NCI-H2227 (cell line): ENCODE results near the gene FOCAD.
"Not testable (repeated sequence)": the region's sequence is repeated elsewhere in the genome, so short reads cannot be mapped to it uniquely, and the experiment has no call there.

Source experiments
- DNase-seq: peaks from one replicate; lab custom pipeline; 2025; ENCODE audit not compliant: unreplicated experiment; lab: John Stamatoyannopoulos, UW

Gene FOCAD, protein sequence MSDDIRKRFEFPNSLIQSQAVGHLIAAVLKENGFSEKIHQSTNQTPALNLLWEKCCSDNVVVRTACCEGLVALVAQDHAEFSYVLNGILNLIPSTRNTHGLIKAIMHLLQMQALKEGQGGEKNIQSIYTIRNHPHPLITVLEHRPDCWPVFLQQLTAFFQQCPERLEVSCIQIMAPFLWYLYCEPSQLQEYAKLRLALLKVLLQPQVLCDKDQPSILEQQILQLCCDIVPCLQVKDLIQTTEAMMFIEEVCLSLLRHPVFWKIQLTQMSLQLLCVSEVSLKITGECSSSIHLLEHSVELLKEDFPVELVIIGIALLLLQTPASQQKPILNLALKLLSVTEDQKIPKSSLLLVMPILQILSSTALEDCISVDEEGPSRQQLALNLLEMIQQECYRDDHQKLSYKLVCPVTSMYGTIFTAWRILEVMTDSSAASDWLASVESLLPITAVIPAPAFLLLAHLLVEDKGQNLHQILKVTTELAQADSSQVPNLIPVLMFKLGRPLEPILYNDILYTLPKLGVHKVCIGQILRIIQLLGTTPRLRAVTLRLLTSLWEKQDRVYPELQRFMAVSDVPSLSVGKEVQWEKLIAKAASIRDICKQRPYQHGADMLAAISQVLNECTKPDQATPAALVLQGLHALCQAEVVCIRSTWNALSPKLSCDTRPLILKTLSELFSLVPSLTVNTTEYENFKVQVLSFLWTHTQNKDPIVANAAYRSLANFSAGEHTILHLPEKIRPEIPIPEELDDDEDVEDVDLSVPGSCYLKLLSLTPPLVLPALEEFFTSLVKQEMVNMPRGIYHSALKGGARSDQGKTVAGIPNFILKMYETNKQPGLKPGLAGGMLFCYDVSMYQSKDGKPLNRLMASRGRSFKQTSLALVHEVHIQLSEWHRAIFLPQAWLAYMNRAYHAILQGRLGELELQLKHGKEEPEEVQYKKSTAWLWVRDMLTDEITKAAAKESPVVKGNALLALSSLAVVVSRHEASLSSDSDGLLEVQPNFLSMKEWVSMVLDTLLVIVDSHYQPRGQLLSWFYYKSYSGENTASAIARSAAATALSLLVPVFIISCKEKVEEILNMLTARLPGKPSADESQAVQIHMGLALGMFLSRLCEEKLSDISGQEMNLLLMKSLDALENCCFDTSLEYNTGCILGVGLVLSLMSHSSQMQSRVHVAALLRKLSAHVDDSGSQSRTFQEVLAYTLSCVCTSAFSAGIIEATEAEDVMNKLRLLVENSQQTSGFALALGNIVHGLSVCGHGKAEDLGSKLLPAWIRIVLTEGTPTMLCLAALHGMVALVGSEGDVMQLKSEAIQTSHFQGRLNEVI (N-terminal part only)

DNA sequence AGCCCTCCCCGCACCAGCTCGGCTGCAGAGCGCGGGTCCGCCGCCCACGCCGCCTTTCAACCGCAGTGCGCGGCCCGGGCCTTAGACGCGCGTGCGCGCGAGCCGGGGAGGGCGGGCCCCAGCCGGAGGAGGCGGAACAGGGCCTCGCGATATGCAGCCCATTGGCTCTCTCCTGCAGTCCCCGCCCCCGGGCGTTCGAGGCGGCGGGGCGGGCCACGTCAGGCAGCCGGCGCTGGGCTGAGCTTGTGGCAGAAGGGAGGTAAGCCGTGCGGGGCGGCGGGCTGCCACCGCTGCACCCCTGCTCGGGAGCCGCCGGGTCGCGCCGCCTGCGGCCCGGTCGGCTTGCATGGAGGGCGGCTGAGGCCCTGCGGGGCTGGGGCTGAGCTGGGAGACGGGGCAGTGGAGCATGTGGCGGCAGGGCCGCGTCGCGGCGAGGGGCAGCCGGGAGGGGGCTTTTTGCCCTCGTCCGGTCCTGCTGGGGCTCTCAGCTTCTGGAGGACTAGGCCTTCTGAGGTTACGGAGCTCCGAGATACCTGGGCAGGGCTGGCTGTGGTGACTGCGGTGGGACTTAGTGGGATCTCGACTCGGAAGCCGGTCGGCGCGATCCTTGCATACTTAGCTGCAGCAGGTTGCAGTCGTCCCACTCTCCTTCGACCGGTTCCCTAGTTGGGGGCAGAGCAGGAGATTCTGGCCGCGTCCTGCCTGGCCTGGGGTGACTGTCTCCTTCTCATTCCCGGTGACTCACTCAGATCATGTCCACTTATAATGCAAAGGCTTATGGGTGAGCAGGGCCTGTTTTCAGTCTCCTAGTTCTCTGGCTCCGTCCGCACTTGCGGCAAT is at the start of gene FOCAD:
Gene FOCAD (plus strand): TSS at position 225 of the 840 bp plus-strand sequence. CDS start 31,095 bp downstream, outside the sequence.
- DNase-seq: peak; percentile 98

DNA sequence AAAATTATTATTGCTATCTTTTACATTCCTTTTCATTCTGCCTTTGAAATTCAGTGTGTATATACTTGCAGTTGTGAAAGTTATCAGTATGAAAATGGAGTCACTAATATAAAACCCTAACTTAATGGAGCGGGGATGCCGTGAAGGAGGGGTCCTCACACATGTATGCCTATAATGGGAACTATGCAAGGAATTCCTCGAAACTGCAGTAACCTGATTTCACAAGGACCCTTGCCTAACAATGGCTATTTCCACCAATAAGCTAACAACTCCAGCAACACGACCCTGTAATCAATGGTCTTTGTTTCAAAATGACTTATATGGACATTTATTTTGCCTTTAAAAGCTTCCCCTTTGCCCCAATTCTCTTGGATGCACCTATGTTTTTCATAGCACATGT is 49.2 kb upstream of the FOCAD start:
- DNase-seq: no peak

DNA sequence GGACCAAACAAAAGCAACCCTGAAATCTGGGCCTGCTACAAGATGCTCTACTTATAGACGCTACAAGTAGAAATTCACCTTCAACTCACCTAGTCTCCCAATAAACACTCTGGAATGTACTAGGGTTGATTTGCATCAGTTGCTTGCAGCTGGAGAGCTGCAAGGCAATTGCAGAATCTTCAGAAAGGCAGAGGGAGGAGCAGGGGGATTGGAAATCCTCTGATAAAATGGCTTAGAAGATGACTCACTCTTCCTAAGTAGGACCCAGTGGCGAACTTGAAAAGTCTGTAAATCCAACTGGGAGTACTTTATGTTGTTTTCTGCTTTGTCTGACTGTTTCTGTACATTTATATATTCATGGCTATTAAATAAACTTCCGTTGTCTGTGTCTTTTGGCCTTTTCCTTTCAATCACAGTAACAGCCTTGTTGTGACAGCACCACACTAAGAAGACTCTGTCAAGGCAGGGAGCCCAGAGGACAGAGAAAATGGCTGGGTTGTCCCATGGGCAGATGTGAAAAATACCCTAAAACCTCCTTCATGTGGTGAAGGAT is 47.1 kb upstream of the FOCAD start:
- no peak for DNase-seq

DNA sequence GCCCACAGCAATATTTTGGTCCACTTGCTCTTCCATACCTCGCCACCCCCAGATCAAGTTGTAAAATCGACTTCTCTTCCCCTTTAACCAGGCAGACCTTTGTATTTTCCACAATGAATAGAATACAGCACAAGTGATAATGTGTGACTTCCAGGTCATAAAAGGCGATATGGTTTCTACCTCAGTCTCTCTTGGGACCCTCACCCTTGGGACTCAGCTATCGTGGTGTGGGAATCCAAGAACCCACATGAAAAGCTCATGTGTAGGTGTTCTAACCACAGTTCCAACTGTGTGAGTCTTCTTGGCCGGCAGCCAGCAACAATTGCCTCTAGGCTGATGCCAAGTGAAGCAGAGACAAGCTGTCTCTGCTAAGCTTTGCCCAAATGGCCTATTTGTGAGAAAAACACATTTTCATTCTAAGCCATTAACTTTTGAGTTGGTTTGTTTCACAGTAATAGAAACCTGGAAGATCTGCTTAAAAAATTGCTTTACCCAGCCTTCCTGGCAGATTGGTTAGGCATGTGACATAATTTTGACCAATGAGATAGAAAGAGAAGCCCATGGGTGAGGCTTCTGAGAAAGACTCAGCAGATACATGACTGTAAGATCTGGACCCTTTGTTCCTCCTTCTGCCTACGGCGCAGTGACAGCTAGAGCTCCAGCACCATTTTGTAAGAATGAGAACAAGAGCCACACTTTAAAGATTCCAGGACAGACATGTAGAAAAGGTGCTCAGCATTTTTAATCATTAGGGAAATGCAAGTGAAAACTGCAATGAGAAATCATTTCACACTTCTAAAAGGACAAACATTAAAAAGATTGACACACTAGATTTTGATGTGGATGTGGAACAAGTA is 43.5 kb upstream of the FOCAD start:
- DNase-seq: peak; percentile 87

DNA sequence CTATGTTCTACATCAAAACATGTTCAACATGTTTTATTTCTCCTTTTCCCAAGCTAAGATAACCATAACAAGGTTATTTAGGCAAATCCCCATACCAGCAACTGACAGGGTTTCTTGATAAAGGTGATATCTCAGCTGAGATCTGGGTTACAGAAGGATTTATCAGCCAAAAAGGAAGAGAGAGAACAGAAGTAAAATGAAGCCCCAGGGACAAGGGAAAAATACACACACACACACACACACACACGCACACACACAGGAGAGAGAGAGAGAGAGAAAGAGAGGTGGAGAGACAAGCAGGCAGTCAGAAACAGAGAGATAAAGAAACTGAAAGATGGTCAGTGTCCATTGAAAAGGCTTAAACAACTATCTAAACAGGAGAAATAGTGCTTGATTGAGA is 42.0 kb upstream of the FOCAD start:
- DNase-seq: no peak

DNA sequence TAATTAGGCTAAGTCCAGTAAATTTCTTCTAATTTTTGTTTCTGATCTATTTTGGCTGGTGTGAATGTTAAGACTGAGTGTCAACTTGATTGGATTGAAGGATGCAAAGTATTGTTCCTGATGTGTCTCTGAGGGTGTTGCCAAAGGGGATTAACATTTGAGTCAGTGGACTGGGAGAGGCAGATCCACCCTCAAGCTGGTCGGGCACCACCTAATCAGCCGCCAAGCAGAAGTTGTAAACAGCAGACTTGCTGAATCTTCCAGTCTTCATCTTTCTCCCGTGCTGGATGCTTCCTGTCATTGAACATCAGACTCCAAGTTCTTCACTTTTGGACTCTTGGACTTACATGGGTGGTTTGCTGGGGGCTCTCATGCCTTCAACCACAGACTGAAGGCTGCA is 40.4 kb upstream of the FOCAD start:
- DNase-seq: no peak

DNA sequence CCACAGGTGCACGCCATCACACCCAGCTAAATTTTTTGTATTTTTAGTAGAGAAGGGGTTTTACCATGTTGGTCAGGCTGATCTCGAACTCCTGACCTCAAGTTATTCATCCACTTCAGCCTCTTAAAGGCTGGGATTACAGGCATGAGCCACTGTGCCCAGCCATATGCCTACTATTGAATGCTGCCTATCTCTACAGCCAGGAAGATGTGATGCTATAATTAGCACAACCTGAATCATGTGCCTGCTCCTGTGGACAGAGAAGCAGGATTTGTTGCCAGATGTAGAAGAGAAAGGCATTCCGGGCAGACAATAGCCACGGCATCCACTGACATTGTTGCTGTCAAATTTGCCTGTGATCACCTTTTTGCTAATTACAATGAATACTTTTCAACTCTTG is 37.4 kb upstream of the FOCAD start:
- DNase-seq: no peak

DNA sequence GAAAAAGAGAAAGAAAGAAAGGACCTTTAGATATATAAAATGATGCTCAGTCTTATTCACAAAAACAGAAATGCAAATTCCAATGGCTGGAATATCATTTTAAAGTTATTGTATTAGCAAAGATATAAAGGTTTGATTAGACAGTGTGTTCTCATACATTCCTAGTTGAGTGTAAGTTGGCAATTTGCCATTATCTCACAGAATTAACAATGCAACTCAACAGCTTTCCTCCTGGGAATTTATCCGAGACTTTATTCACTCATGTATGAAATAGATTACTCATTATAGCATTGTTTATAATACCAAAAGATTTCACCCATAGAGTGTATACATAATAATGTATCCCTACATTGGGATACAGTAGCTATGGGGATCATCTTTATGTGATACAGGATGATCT is 34.7 kb upstream of the FOCAD start:
- DNase-seq: no peak

DNA sequence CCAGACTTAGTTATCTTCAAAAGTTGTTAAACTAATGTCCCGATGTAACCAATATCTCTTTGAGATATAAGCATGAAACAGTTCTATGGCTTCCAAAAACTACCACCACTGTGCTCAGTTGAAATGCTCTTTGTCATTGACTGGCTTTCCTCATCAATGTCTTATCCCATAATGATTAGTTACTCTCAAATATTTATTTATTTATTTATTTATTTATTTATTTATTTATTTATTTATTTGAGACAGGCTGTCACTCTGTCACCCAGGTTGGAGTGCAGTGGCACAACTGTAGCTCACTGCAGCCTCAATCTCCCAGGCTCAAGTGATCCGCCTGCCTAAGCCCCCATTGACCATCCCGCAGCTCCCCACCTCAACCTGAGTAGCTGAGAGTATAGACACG is 33.7 kb upstream of the FOCAD start:
- no peak for DNase-seq

DNA sequence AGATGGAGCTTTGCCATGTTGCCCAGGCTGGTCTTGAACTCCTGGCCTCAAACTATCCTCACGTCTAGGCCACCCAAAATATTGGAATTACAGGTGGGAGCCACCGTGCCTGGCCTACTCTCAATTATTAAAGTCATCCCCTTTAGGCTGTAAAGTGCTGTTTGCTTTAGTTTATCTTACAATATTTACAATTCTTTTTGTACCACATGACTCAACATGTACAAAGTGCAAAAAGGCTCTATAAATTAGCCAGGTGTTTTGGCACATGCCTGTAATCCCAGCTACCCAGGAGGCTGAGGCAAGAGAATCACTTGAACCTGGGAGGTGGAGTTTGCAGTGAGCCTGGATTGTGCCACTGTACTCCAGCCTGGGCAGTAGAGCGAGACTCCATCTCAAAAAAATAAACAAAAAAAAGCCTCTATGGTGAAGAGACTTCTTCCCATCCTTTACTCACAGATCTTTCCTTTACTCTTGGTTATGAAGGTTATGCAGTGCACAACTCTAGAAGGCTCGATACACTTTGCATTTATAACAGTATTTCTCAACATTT is 33.2 kb upstream of the FOCAD start:
- no peak for DNase-seq

DNA sequence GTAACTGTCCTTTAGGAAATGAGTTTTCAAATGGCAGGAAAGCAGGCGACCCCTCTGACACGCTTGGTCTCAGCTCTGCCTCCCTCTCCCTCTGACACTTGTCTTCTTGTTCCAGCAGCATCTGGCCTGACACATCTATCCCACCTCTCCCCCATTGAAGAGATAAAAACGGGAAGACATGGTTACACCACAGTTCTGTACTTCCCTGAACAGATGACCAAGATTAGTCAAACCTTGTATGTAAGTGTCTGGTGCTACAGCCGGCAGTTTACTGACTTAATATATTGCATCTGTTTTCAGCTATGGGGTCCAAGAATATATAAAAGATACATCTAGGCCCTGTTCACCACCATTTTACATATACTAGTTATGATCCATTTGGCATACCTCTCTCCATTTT is 32.1 kb upstream of the FOCAD start:
- no peak for DNase-seq

DNA sequence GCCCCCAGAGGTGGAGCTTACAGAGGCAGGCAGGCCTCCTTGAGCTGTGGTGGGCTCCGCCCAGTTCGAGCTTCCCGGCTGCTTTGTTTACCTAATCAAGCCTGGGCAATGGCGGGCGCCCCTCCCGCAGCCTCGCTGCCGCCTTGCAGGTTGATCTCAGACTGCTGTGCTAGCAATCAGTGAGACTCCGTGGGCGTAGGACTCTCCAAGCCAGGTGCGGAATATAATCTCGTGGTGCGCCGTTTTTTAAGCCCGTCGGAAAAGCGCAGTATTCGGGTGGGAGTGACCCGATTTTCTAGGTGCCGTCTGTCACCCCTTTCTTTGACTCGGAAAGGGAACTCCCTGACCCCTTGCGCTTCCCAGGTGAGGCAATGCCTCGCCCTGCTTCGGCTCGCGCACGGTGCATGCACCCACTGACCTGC is 25.8 kb upstream of the FOCAD start:
- not testable (repeated sequence) for DNase-seq

DNA sequence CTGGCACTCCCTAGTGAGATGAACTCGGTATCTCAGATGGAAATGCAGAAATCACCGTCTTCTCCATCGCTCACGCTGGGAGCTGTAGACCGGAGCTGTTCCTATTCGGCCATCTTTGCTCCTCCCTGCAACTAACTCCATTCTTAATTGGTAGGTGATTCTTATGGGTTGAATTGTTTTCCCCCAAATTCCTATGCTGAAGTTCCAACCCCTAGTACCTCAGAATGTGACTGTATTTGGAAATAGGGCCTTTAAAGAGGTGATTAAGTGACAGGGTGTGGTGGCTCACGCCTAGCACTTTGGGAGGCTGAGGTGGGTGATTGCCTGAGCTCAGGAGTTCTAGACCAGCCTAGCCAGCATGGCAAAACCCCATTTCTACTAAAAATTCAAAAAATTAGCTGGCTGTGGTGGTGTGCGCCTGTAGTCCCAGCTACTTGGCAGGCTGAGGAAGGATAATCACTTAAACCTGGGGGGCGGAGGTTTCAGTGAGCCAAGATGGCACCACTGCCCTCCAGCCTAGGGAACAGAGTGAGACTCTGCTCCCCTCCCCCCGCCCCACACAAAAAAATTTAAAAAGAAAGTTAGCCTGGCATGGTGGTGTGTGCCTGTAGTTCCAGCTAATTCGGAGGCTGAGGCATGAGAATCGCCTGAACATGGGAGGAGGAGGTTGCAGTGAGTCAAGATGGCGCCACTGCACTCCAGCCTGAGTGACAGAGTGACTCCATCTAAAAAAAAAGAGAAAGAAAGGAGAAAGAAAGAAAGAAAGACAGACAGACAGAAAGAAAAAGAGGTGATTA is 25.2 kb upstream of the FOCAD start:
- DNase-seq: no peak

DNA sequence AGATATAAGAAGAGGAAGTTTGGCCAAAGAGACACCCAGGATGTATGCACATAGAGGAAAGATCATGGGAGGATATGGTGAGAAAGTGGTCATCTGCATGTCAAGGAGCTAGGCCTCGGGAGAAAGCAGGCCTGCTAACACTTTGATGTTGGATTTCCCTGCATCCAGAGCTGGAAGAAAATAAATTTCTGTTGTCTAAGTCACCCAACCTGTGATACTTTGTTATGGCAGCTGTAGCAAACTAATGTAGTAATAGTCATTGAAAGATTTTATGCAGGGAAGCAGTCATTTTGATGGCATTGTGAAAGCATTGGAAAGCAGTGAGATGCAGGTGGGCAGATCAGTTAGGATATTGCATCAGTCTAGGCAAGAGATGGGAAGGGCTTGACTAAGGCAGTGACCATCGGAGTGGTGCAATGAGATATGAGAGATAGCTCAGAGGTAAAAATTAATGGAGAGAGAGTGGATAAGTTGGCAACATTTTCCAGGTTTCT is 24.5 kb upstream of the FOCAD start:
- no peak for DNase-seq

DNA sequence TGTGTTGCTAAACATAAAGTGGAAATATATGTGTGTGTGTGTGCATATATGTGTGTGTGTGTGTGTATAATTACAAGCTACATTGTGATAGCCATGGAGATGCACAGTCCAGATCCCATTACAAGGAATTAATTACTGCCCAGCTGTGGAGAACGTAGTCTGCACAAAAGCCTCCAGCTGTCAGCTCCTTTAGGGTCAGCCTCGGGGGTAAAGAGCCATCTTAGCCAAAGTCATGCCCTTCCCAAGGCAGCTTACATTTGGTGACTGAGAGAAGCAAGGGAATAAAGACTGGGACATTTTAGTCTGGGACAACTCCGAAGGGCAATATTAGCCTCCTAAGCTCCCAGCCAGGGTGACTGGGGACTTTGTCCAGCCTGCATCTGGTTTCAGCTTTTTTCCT is 21.9 kb upstream of the FOCAD start:
- DNase-seq: peak; percentile 13

DNA sequence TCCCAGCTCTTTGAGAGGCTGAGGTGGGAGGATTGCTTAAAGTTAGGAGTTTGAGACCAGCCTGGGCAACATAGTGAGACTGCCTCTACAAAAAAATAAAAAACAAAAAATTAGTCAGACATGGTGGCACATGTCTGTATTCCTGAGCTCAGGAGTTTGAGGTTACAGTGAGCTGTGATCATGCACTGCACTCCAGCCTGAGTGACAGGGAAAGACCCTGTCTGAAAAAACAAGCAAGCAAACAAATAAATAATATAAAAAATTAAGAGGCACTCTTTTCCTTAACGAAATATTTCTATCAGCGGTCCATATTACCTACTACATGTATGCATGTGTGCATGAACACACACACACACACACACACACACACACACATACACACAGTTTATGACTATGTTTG is 20.9 kb upstream of the FOCAD start:
- DNase-seq: no peak

DNA sequence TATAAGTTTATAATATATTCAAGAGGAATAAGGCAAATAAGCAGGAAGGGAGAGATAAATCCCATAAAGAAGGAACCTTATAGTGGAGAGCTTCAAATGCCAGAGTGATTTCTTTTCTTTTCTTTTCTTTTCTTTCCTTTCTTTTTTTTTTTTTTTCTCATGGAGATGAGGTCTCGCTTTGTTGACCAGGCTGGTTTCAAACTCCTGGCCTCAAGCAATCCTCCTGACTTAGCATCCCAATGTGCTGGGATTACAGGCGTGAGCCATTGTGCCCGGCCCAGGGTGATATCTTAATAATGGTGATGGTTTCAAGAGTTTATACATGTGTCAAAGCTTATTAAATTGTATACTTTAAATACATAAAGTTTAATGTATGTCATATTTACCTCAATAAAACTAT is 19.6 kb upstream of the FOCAD start:
- DNase-seq: no peak

DNA sequence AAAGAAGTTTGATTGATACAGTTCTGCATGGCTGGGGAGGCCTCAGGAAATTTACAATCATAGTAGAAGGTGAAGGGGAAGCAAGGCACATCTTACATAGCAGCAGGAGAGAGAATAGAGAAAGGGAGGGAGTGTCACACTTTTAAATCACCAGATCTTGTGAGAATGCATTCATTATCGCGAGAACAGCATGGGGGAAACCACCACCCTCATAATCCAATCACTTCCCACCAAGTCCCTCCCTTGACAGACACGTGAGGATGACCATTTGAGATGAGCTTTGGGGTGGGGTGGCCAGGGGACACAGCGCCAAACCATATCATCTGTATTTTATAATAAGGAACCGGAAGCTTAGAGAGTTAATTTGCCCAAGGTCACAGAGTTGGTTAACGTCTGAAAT is 13.7 kb upstream of the FOCAD start:
- no peak for DNase-seq
